ENCODE measurements around the gene POLD1. TPM values are rescaled to one million over a fixed set of nuclear protein-coding genes. Genes with fewer than 3 reads are reported as not detected.

POLD1 gene
- total RNA-seq, 4 donors from 2014 or later = 4.1 to 15.6 (median 10.9) TPM

GRCh38 chr19:50427318-50427925 lies 43.3 kb downstream of the POLD1 start:
- no peak for TF ChIP-seq CTCF (IDR thresholded peaks at IDR 0.05; ENCODE audit: low read depth)

- no peak for TF ChIP-seq CTCF (IDR thresholded peaks at IDR 0.05; ENCODE audit: low read depth)
These were observed 43.9 kb downstream of the POLD1 start for GRCh38 chr19:50427997-50428425.

- TF ChIP-seq CTCF (IDR thresholded peaks at IDR 0.05; ENCODE audit: low read depth) = no peak
These were observed 44.8 kb downstream of the POLD1 start for GRCh38 chr19:50428772-50429463.

GRCh38 chr19:50430888-50431342 lies 46.8 kb downstream of the POLD1 start:
- no peak for TF ChIP-seq CTCF (IDR thresholded peaks at IDR 0.05; ENCODE audit: low read depth)

- no peak for TF ChIP-seq CTCF (IDR thresholded peaks at IDR 0.05; ENCODE audit: low read depth)
These were observed 47.4 kb downstream of the POLD1 start for GRCh38 chr19:50431343-50432220.

- TF ChIP-seq CTCF (IDR thresholded peaks at IDR 0.05; ENCODE audit: low read depth) = no peak
These were observed 48.3 kb downstream of the POLD1 start, which contains the start of gene MYBPC2 for GRCh38 chr19:50432221-50433028. Gene MYBPC2, plus strand, starts transcription at chr19:50432892. Its CDS starts 62 bp downstream, at chr19:50432954.
